Measurements from ENCODE around the gene LAYN. TPM values are rescaled to one million over a fixed set of nuclear protein-coding genes. Genes with fewer than 3 reads are reported as not detected.
A peak's percentile ranks its signal among the peaks of the same experiment; 100 is the strongest.

LAYN gene
- total RNA-seq, 2 donors from 2014 or later: 1.1 to 1.4 TPM

DNA sequence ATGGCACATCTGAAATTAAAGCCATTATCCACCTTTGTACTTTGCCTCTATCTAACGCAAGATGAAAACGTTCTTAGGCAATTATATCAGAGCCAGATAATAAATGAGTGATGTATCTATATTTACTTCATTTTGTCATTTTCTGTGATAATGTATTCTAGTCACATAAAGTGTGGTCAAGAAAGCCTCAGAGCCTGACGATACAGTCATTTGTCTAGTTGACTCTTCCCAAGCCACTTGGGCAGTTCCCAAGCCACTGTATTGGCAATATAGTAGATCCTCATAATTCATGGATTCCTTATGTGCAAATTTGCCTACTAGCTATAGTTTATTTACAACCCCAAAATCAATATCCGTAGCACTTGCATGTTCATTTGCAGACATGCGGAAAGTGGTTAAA lies 18.1 kb upstream of the LAYN start:
- Mint-ChIP-seq H3K36me3 (ENCODE audit: low read depth) (no peaks in the 10 kb centered on the region), H3K9me3 (no peaks in the 10 kb centered on the region), H3K27me3 (peaks cover 18% of the 10 kb centered on the region), H3K4me1 (peaks cover 10% of the 10 kb centered on the region), H3K27ac (no peak overlapping the region), H3K4me3 (no peak overlapping the region)
- ATAC-seq (replicated peaks): no peak

DNA sequence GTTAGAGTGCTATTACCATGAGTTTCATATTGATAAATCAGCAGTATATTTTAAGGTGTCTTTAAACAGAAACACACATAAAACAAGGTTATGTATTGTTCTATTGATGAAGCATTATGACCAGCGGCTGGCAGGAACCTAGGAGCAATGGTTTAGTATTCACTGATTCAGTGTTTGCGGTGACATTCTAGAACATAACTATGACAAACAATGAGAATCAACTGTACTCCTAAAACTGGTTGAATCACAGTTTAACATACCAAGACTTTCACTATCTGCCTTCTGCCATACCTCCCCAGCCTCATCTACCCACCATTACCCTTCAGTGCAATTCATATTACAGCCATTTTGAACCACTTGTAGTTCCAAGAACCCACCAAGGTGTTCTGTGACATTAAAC lies 17.2 kb upstream of the LAYN start:
- Mint-ChIP-seq H3K4me1 (peaks cover 10% of the 10 kb centered on the region), H3K4me3 (no peak overlapping the region), H3K9me3 (no peaks in the 10 kb centered on the region), H3K27me3 (peaks cover 14% of the 10 kb centered on the region), H3K36me3 (ENCODE audit: low read depth) (no peaks in the 10 kb centered on the region), H3K27ac (no peak overlapping the region)
- peak; percentile 71 for ATAC-seq (replicated peaks)

DNA sequence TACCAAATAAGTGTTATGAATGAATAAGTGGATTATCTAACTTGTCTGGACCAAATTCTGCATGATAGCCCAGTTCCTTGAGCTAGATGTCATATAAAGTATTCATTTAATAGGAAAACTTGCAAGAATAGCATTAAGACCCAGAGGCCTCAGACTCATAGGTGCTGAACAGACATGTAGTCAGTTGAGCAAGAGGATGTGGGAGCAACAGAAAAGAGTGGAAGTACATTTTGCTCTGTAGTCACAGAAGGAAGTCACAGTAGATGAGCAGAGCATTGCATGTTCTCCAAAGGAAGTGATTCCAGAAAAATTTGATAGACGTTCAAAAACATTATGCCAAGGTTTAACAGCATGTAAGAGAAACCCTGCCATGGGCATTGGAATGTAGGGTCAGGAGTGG lies 16.5 kb upstream of the LAYN start:
- Mint-ChIP-seq H3K9me3 (no peaks in the 10 kb centered on the region), H3K4me3 (no peak overlapping the region), H3K4me1 (peaks cover 10% of the 10 kb centered on the region), H3K36me3 (ENCODE audit: low read depth) (no peaks in the 10 kb centered on the region), H3K27me3 (peaks cover 14% of the 10 kb centered on the region), H3K27ac (no peak overlapping the region)
- ATAC-seq (replicated peaks): no peak

DNA sequence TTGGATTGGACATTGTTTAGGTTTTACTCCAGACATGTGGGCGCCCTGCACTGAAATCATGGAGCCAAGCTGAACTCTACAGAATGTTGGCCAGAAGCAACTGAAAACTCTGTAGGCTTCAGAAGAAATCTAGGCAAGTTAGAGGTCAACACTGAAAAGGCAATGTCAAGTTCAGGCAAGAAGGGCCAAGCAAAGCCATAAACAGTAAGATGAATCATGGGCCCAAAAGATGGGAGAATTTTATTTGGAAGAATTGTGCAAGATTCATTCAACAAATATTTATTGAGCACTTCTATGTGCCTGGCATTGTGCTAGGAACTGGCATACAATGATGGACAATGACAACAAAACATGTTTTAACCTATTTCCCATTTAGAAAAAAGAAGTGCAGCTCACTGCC lies 15.1 kb upstream of the LAYN start:
- Mint-ChIP-seq H3K4me1 (peaks cover 10% of the 10 kb centered on the region), H3K4me3 (no peak overlapping the region), H3K27ac (no peak overlapping the region), H3K27me3 (peaks cover 14% of the 10 kb centered on the region), H3K36me3 (ENCODE audit: low read depth) (no peaks in the 10 kb centered on the region), H3K9me3 (no peaks in the 10 kb centered on the region)
- no peak for ATAC-seq (replicated peaks)

DNA sequence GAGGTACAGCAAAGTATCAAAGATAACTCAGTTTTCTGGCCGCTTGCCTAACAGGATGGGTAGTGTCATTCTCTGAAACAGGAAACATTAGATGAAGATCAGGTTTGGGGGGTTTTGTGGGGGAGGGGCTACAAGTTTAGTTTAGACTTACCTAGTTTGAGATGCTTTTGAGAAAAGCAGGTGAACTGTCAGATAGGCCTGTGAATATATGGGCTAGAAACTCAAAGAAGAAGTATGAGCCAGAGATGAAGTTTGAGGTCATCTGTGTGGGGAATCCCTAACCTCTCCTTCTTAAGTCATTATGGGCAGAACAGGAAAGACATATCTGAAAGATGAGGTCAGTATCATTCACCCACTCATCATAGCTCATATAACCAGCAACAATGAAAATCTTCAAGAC lies 14.0 kb upstream of the LAYN start:
- no peaks in the 10 kb centered on the region for H3K36me3 Mint-ChIP-seq (ENCODE audit: low read depth)
- H3K27ac Mint-ChIP-seq: peak overlapping the region; percentile 6
- H3K9me3 Mint-ChIP-seq: no peaks in the 10 kb centered on the region
- H3K27me3 Mint-ChIP-seq: peaks cover 14% of the 10 kb centered on the region
- H3K4me3 Mint-ChIP-seq: no peak overlapping the region
- ATAC-seq (replicated peaks): peak; percentile 82
- peaks cover 14% of the 10 kb centered on the region for H3K4me1 Mint-ChIP-seq

DNA sequence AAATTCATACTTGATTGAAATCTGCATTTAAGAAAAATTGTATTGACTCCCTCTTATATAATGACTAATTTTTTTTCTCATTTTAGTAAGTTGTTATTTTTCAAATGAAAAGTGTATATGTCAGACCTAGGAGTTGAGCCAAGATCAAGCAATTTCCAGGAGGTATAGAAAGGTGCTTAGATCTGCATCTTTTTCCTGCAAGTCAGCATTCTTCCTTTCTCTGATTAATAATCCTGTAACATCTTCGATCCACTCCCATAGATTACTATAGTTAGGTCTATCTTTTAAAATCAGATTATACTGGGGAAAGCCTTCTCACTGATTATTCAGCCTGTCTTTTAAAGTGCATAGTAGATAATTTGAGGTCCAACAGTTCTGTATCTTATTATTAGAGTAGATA lies 13.2 kb upstream of the LAYN start:
- Mint-ChIP-seq H3K27me3 (peaks cover 16% of the 10 kb centered on the region), H3K4me1 (peaks cover 20% of the 10 kb centered on the region), H3K9me3 (no peaks in the 10 kb centered on the region), H3K4me3 (no peak overlapping the region), H3K36me3 (ENCODE audit: low read depth) (no peaks in the 10 kb centered on the region), H3K27ac (no peak overlapping the region)
- no peak for ATAC-seq (replicated peaks)

DNA sequence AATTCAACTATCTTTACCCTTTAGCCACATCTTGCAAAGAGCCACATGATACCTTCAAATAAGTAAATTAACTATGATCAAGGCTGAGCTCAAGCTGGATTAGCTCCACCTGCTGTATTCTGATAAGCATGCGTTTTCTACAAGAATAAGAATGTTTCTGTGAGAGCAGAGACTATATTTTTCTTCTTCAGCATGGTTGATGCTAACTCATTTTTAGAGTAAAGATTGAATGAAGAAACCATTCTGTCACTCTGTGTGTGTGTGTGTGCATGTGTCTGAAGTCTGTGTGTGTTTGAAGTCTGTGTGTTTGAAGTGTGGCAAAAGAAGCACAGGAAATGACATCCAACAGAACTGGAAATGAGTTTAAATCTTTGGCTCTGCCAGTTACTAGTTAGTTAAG lies 12.0 kb upstream of the LAYN start:
- H3K4me3 Mint-ChIP-seq: no peak overlapping the region

DNA sequence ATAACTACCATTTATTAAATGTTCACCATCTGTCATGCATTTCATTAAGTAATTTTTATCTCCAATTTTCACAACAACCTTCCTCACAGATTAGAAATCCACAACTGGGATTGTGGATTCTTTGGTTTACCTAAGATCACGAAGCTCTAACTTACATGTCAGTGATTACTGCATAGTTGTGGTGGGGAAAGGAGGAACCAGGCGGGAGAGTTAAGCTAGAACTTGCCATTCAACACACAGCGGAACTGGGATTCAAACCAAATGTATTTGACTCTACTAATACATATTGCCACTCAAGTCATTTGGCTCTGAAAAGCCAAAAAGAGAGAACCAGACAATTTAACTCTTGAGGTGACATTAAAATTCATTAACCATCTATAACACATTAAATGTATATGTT lies 10.4 kb upstream of the LAYN start:
- H3K4me1 Mint-ChIP-seq: peaks cover 22% of the 10 kb centered on the region
- H3K36me3 Mint-ChIP-seq (ENCODE audit: low read depth): no peaks in the 10 kb centered on the region
- H3K9me3 Mint-ChIP-seq: no peaks in the 10 kb centered on the region
- H3K27ac Mint-ChIP-seq: no peak overlapping the region
- peaks cover 21% of the 10 kb centered on the region for H3K27me3 Mint-ChIP-seq
- no peak overlapping the region for H3K4me3 Mint-ChIP-seq
- ATAC-seq (replicated peaks): no peak

More for the DNA sequence above, 12.0 kb upstream of the LAYN start:
- H3K4me1 Mint-ChIP-seq: peaks cover 22% of the 10 kb centered on the region
- H3K27me3 Mint-ChIP-seq: peaks cover 15% of the 10 kb centered on the region
- ATAC-seq (replicated peaks): no peak
- no peak overlapping the region for H3K27ac Mint-ChIP-seq
- no peaks in the 10 kb centered on the region for H3K9me3 Mint-ChIP-seq
- H3K36me3 Mint-ChIP-seq (ENCODE audit: low read depth): no peaks in the 10 kb centered on the region

DNA sequence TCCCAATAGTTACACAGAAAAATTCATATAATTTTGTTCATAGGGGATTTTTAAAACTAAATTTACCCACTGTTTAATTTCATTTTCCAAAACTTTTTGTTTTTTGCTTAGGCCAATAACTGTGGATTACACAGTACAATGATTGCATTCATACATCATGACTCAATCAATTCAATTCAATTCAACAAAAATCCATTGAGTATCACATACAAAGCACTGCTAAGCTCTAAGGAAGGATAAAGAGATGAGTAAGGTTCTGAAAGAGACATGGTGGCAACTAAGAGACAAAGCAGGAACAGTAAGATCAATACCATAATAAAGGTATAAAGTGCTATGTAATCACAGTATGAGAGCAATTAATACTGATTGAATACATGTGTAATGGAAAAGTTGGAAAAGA lies 9.4 kb upstream of the LAYN start:
- Mint-ChIP-seq H3K27me3 (peaks cover 25% of the 10 kb centered on the region), H3K4me1 (peaks cover 17% of the 10 kb centered on the region), H3K36me3 (ENCODE audit: low read depth) (no peaks in the 10 kb centered on the region), H3K9me3 (no peaks in the 10 kb centered on the region), H3K27ac (no peak overlapping the region), H3K4me3 (no peak overlapping the region)
- peak; percentile 47 for ATAC-seq (replicated peaks)

DNA sequence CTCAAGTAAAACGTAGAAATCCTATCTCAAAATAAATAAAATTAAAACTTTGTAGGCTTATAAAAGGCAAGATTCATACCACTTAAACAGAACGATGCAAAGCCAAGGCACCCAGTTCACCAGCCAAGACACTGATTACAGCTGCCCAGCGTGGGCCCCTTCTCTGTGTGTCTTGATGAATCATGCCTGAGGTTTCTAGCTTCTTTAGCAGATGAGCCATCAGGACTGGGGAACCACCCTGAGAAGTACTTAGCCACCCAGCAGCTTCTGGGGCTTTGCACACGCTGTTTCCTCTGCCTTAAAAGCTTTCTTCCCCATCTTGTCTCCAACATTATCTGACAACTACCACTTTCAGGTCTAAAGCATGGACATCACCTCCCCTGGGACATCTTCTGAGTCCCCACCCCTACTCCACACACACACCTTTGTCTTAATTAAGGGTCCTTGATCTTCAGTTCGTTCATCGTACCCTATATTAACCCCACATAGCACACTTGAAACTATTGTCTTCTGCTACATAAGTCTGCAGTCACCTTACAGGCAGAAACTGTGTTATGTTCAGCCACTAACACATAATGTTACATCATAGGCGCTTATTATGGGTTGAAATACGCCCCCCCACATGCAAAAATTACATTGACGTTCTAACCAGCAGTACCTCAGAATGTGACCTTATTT lies 8.7 kb upstream of the LAYN start:
- Mint-ChIP-seq H3K4me3 (peak overlapping the region; percentile 11), H3K27ac (peak overlapping the region; percentile 10), H3K9me3 (no peaks in the 10 kb centered on the region), H3K4me1 (peaks cover 12% of the 10 kb centered on the region), H3K27me3 (peaks cover 32% of the 10 kb centered on the region), H3K36me3 (ENCODE audit: low read depth) (no peaks in the 10 kb centered on the region)
- ATAC-seq (replicated peaks): peak; percentile 99

DNA sequence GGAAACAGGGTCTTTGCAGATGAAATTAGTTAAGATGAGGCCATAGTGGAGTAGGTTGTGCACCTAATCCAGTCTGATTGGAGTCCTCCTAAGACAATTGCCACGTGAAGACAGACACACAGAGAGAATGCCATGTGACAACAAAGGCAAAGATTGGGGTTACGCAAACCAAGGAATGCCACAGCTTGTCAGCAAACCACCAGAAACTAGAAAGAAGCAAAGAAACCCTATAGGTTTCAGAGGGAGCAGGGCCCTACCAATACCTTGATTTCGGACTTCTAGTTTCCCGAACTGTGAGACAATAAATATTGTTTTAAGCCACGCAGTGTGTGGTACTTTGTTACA lies 8.2 kb upstream of the LAYN start:
- no peaks in the 10 kb centered on the region for H3K36me3 Mint-ChIP-seq (ENCODE audit: low read depth)
- peaks cover 36% of the 10 kb centered on the region for H3K27me3 Mint-ChIP-seq
- H3K9me3 Mint-ChIP-seq: no peaks in the 10 kb centered on the region
- peak overlapping the region; percentile 10 for H3K27ac Mint-ChIP-seq
- H3K4me1 Mint-ChIP-seq: peaks cover 12% of the 10 kb centered on the region
- no peak for ATAC-seq (replicated peaks)
- peak overlapping the region; percentile 11 for H3K4me3 Mint-ChIP-seq

DNA sequence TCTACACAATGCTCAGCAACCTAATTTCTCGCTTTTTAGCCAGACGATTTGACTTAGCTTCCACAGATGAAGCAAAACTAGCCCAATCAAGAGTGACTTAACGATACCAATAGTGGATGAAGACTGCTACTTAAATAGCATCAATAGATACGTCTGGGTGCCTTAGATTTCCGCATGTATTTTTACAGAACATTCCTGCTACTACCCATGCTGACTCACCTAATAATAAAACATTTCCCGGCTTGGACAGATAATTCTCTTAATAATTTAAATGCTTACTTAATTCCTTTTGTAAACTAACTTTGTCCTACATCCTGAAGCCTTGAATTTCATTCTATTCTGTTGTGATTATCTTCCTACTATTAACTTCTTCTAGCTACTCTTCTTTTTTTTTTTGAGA lies 5.2 kb upstream of the LAYN start:
- Mint-ChIP-seq H3K36me3 (ENCODE audit: low read depth) (no peaks in the 10 kb centered on the region), H3K27ac (no peak overlapping the region), H3K27me3 (peaks cover 60% of the 10 kb centered on the region), H3K4me1 (peaks cover 12% of the 10 kb centered on the region), H3K4me3 (no peak overlapping the region), H3K9me3 (no peaks in the 10 kb centered on the region)
- ATAC-seq (replicated peaks): no peak

DNA sequence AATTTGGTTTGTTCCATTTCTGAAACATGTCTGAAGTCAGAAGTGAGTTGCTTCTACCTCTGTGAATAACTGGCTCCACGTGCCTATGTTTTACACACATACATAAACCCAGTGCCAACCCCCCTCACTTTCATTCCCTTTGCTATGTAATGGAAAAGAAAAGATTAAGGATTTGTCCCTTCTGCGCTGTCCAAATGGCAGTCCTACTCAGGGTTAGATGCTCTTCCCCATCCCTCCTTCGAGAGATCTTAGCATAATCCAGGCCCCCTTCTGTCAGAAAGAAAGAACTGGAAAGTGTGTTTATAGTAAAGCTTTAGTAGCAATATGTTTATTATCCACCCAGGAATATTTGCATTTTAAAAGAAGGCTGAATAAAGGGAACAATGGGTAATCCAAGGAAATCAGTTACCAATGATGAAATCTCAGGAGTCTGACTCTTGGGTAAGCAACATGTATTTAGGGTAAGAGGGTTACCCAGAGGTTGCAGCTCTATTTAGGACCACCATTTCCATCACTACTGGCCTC lies 3.1 kb upstream of the LAYN start:
- no peak overlapping the region for H3K27ac Mint-ChIP-seq
- no peaks in the 10 kb centered on the region for H3K9me3 Mint-ChIP-seq
- H3K4me1 Mint-ChIP-seq: peaks cover 5% of the 10 kb centered on the region
- ATAC-seq (replicated peaks): no peak
- no peak overlapping the region for H3K4me3 Mint-ChIP-seq
- no peaks in the 10 kb centered on the region for H3K36me3 Mint-ChIP-seq (ENCODE audit: low read depth)
- peaks cover 67% of the 10 kb centered on the region for H3K27me3 Mint-ChIP-seq

DNA sequence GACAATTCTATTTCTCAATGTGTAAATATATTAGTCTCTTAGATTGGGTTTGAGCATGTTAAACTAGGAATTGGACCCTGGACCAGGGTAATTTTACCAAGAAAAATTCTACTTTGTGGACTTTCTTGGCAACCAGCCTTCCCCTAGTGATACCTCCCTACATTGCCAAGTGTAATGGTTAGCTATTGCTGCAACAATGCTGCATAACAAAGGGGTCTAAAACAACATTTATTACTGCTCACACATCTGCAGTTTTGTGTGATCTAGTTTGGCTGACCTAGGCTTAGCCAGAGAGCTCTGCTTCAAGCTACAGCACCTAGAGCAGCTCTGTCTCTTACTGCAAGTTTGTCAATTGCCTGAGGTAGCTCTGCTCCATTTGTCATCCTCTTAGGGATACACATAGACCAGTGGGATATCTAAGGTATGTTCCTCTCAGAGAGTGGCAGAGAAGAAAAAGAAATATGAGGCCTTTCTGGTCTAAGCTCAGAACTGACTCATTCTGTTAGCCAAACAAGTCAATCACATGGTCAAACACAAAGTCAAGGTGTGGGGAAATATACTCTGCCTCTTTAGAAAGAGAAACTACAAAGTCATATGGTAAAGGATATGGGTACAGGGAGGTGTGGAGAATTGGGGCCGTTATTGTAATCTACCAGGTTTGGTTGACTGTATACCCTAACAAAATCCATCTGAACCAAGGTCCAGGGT lies 2.0 kb upstream of the LAYN start:
- H3K9me3 Mint-ChIP-seq: no peaks in the 10 kb centered on the region
- H3K4me3 Mint-ChIP-seq: peak overlapping the region; percentile 24
- H3K27ac Mint-ChIP-seq: no peak overlapping the region
- peak; percentile 61 for ATAC-seq (replicated peaks)
- peaks cover 5% of the 10 kb centered on the region for H3K4me1 Mint-ChIP-seq
- H3K36me3 Mint-ChIP-seq (ENCODE audit: low read depth): no peaks in the 10 kb centered on the region
- H3K27me3 Mint-ChIP-seq: peaks cover 70% of the 10 kb centered on the region

DNA sequence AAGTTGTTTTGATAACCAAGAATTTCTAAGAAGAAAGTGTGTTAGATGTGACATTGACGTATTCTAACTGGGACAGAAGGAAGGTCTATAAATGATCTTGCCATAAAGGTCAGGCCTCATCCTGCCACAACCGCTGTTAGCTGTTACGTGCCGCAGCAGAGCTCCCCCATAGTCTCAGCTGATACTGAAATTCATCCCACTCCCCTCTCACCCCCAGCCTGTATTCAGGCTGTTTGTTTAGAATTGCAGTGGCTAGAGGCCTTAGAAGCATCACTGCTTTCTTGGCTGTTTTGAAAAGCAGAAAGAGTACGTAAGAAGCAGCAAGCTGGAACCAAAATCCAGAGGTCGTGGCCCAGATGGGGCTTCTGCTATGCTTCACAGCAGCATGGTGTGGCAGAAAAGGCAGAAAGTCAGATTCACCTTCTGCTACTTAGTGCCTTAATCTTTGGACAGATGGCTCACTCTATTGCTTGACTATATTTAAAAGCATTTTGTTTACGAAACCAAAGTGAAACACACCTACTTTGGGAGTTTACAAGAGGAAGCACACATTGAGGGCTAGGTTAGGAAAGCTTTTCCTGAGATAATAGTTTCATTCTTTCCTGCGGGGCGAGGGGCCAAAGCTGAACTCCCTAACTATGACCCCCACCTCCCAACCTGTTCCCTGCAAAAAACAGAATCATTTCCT lies 950 bp upstream of the LAYN start:
- peak; percentile 46 for ATAC-seq (replicated peaks)
- Mint-ChIP-seq H3K27ac (no peak overlapping the region), H3K4me3 (peak overlapping the region; percentile 24), H3K4me1 (peaks cover 5% of the 10 kb centered on the region), H3K9me3 (no peaks in the 10 kb centered on the region), H3K36me3 (ENCODE audit: low read depth) (no peaks in the 10 kb centered on the region), H3K27me3 (peaks cover 61% of the 10 kb centered on the region)

All from activated T-helper 17 cell treated with anti-CD3 and anti-CD28 coated beads, Interleukin-2, amount 50 U/mL, for 72 hours (primary cell).